ENCODE measurements around the gene CD27.

CD27 gene

GRCh38 chr12:6434205-6435140 lies 10.3 kb upstream of the CD27 start:
- Histone ChIP-seq H3K4me2 (ENCODE audit: low read depth, low read length) (no peak overlapping the region), H3K4me3 (ENCODE audit: low read length) (no peak overlapping the region), H3K4me1 (ENCODE audit: low read length) (no peaks in the 10 kb centered on the region; the same call in 1 of the 2 replicates), H2AFZ (ENCODE audit: low read length) (no peak overlapping the region), H3K27me3 (replicated peaks; ENCODE audit: insufficient read depth, low read length) (no peaks in the 10 kb centered on the region), H3K36me3 (replicated peaks; ENCODE audit: insufficient read depth, low read length) (no peaks in the 10 kb centered on the region), H3K9me3 (replicated peaks; ENCODE audit: insufficient read depth, low read length) (no peaks in the 10 kb centered on the region), H3K79me2 (ENCODE audit: low read length) (no peaks in the 10 kb centered on the region), H3K9me2 (replicated peaks; ENCODE audit: insufficient read depth, low read length) (no peaks in the 10 kb centered on the region), H3K9ac (ENCODE audit: low read length) (no peak overlapping the region), H3F3A (ENCODE audit: insufficient read depth, low read length) (no peaks in the 10 kb centered on the region), H3K27ac (ENCODE audit: low read length) (no peak overlapping the region), H4K20me1 (ENCODE audit: insufficient read depth, low read length) (no peaks in the 10 kb centered on the region)
- TF ChIP-seq CTCF (IDR thresholded peaks at IDR 0.05; ENCODE audit: low read length) (no peak), EZH2phosphoT487 (IDR thresholded peaks at IDR 0.05; ENCODE audit: low read length) (no peak)
- DNase-seq = no peak

GRCh38 chr12:6435961-6436715 lies 8.6 kb upstream of the CD27 start:
- no peak overlapping the region for H3K27ac ChIP-seq (ENCODE audit: low read length)
- H3K27me3 ChIP-seq (replicated peaks; ENCODE audit: insufficient read depth, low read length) = no peaks in the 10 kb centered on the region
- no peak for TF ChIP-seq CTCF (IDR thresholded peaks at IDR 0.05; ENCODE audit: low read length)
- TF ChIP-seq EZH2phosphoT487 (IDR thresholded peaks at IDR 0.05; ENCODE audit: low read length) = no peak
- TF ChIP-seq EZH2 (optimal IDR thresholded peaks at IDR 0.05; ENCODE audit: low read depth, low read length) = no peak
- no peaks in the 10 kb centered on the region for H3F3A ChIP-seq (ENCODE audit: insufficient read depth, low read length)
- H4K20me1 ChIP-seq (ENCODE audit: insufficient read depth, low read length) = no peaks in the 10 kb centered on the region
- no peaks in the 10 kb centered on the region; the same call in 1 of the 2 replicates for H3K4me1 ChIP-seq (ENCODE audit: low read length)
- H3K4me2 ChIP-seq (ENCODE audit: low read depth, low read length) = no peak overlapping the region
- DNase-seq = no peak
- H3K9me3 ChIP-seq (replicated peaks; ENCODE audit: insufficient read depth, low read length) = no peaks in the 10 kb centered on the region
- H3K36me3 ChIP-seq (replicated peaks; ENCODE audit: insufficient read depth, low read length) = no peaks in the 10 kb centered on the region
- no peaks in the 10 kb centered on the region for H3K9me2 ChIP-seq (replicated peaks; ENCODE audit: insufficient read depth, low read length)
- H2AFZ ChIP-seq (ENCODE audit: low read length) = no peak overlapping the region
- H3K79me2 ChIP-seq (ENCODE audit: low read length) = no peaks in the 10 kb centered on the region
- no peak overlapping the region for H3K9ac ChIP-seq (ENCODE audit: low read length)
- H3K4me3 ChIP-seq (ENCODE audit: low read length) = no peak overlapping the region

- H4K20me1 ChIP-seq (ENCODE audit: insufficient read depth, low read length) = no peaks in the 10 kb centered on the region
- no peaks in the 10 kb centered on the region for H3K36me3 ChIP-seq (replicated peaks; ENCODE audit: insufficient read depth, low read length)
- TF ChIP-seq EZH2 (optimal IDR thresholded peaks at IDR 0.05; ENCODE audit: low read depth, low read length) (no peak), EZH2phosphoT487 (IDR thresholded peaks at IDR 0.05; ENCODE audit: low read length) (no peak), CTCF (IDR thresholded peaks at IDR 0.05; ENCODE audit: low read length) (no peak)
- DNase-seq = no peak
- no peak overlapping the region for H2AFZ ChIP-seq (ENCODE audit: low read length)
- H3K79me2 ChIP-seq (ENCODE audit: low read length) = no peaks in the 10 kb centered on the region
- H3F3A ChIP-seq (ENCODE audit: insufficient read depth, low read length) = no peaks in the 10 kb centered on the region
- no peaks in the 10 kb centered on the region for H3K9me3 ChIP-seq (replicated peaks; ENCODE audit: insufficient read depth, low read length)
- no peaks in the 10 kb centered on the region for H3K9me2 ChIP-seq (replicated peaks; ENCODE audit: insufficient read depth, low read length)
- H3K4me1 ChIP-seq (ENCODE audit: low read length) = no peaks in the 10 kb centered on the region; the same call in 1 of the 2 replicates
- H3K4me2 ChIP-seq (ENCODE audit: low read depth, low read length) = no peak overlapping the region
- H3K27ac ChIP-seq (ENCODE audit: low read length) = no peak overlapping the region
- H3K4me3 ChIP-seq (ENCODE audit: low read length) = no peak overlapping the region
- no peak overlapping the region for H3K9ac ChIP-seq (ENCODE audit: low read length)
- no peaks in the 10 kb centered on the region for H3K27me3 ChIP-seq (replicated peaks; ENCODE audit: insufficient read depth, low read length)
These were observed 7.2 kb upstream of the CD27 start for GRCh38 chr12:6437586-6437985.
